GM12878 (cell line): Measurements from ENCODE around the gene SGTA. TPM values are rescaled to one million over a fixed set of nuclear protein-coding genes. Genes with fewer than 3 reads are reported as not detected.

Experiments used
- CREM ChIP-seq: IDR thresholded peaks from 2 replicates; pipeline ENCODE4 v1.6.1; 2014; ENCODE audit warnings: antibody characterized with exemption, low read depth
- ESRRA ChIP-seq: IDR thresholded peaks from 2 replicates; pipeline ENCODE4 v1.6.1; 2012; ENCODE audit warnings: mild to moderate bottlenecking, low read length, improper control_type of control experiment
- HDAC6 ChIP-seq: fragments of 200-600 bp; sonication (generic); IDR thresholded peaks from one replicate; pipeline ENCODE4 v1.8.0; 2017; ENCODE audit warnings: antibody characterized with exemption; ENCODE audit not compliant: unreplicated experiment
- KLF5 ChIP-seq: fragments of 450-650 bp; IDR thresholded peaks from 2 replicates; pipeline ENCODE4 v1.6.1; 2014; ENCODE audit warnings: mild to moderate bottlenecking; ENCODE audit not compliant: partially characterized antibody
- NFIC ChIP-seq: IDR thresholded peaks from 2 replicates; pipeline ENCODE4 v1.6.1; 2012; ENCODE audit warnings: low read depth, mild to moderate bottlenecking, inconsistent platforms, low read length, moderate library complexity
- PKNOX1 ChIP-seq: fragments of 450-650 bp; IDR thresholded peaks from 2 replicates; pipeline ENCODE4 v1.6.1; 2016; ENCODE audit warnings: mild to moderate bottlenecking
- RB1 ChIP-seq: fragments of 450-650 bp; formaldehyde crosslinking; IDR thresholded peaks from 2 replicates; pipeline ENCODE4 v1.6.1; 2017; ENCODE audit warnings: mild to moderate bottlenecking, borderline replicate concordance
- RBBP5 ChIP-seq: fragments of 200-600 bp; sonication (generic); conservative IDR thresholded peaks from 2 replicates; pipeline ENCODE4 v1.6.1; 2016
- RFX5 ChIP-seq: IDR thresholded peaks from 2 replicates; pipeline ENCODE4 v1.6.1; 2011; ENCODE audit warnings: low read depth, low read length, improper control_type of control experiment
- SMC3 ChIP-seq: IDR thresholded peaks from 2 replicates; pipeline ENCODE4 v1.6.1; 2011; ENCODE audit warnings: low read length, improper control_type of control experiment, borderline replicate concordance
- SP1 ChIP-seq: IDR thresholded peaks from one replicate; pipeline ENCODE4 v1.6.1; 2011; ENCODE audit warnings: low read depth, low read length
- SPI1 ChIP-seq: IDR thresholded peaks from 2 replicates; pipeline ENCODE4 v1.6.1; 2011; ENCODE audit warnings: low read depth, mild to moderate bottlenecking, low read length, moderate library complexity, borderline replicate concordance; ENCODE audit not compliant: insufficient read depth
- SUZ12 ChIP-seq: fragments of 200-600 bp; sonication (generic); IDR thresholded peaks from one replicate; pipeline ENCODE4 v1.6.1; 2018; ENCODE audit warnings: antibody characterized with exemption, mild to moderate bottlenecking; ENCODE audit not compliant: unreplicated experiment
- polyA plus RNA-seq, 11 experiments: library from polyadenylated mRNA; depleted of rRNA in 4 of 11; unstranded in 6 of 11; stranded (reverse) in 5 of 11; fragments of >200 nt; fragmentation: Nextera tagmentation in 4 of 11; fragmentation: Illumina TruSeq in 1 of 11; extraction: Ambion mirVana in 4 of 11; extraction: Trizol in 1 of 11; gene quantifications; 1 replicate in 1 of 11; 2 replicates in 10 of 11; pipeline versions ENCODE4 v1.2.1 to v1.2.3, GENCODE V29; 2011 to 2016; ENCODE audit warnings: inconsistent platforms in 2 of 11, missing spikeins in 2 of 11, low read depth in 1 of 11
- total RNA-seq, 4 experiments: library from RNA; depleted of rRNA in 3 of 4; stranded (reverse); fragments of >200 nt in 3 of 4; fragmentation: Illumina TruSeq in 1 of 4; extraction: Trizol in 1 of 4; gene quantifications; 2 replicates each; pipeline versions ENCODE4 v1.2.1 to v1.2.3, GENCODE V29; 2013 to 2021
- TF ChIP-seq, protein P1 (sequence below): fragments of 450-650 bp; IDR thresholded peaks from 2 replicates; pipeline ENCODE4 v1.6.1; 2017; ENCODE audit warnings: mild to moderate bottlenecking
- TF ChIP-seq, protein P2 (sequence below): IDR thresholded peaks from 2 replicates; pipeline ENCODE4 v1.6.1; 2011; ENCODE audit warnings: low read depth, mild to moderate bottlenecking, low read length, moderate library complexity, borderline replicate concordance; ENCODE audit errors: extremely low read depth
- TF ChIP-seq, protein P3 (sequence below): IDR thresholded peaks from 2 replicates; pipeline ENCODE4 v1.6.1; 2012; ENCODE audit warnings: low read depth, low read length, improper control_type of control experiment
- TF ChIP-seq, protein P4 (sequence below): fragments of 450-650 bp; formaldehyde crosslinking; IDR thresholded peaks from 2 replicates; pipeline ENCODE4 v1.5.0; 2022; ENCODE audit warnings: mild to moderate bottlenecking, missing genetic modification characterization
- TF ChIP-seq, protein P5 (sequence below): IDR thresholded peaks from 2 replicates; pipeline ENCODE4 v1.6.1; 2011; ENCODE audit warnings: borderline replicate concordance, low read depth, mild to moderate bottlenecking, moderate library complexity, mixed read lengths, low read length; ENCODE audit not compliant: insufficient read depth; ENCODE audit errors: extremely low read length

Gene SGTA
- total and polyA plus RNA-seq, 10 of the 15 experiments (the other 5 are each of a cell fraction or from before 2014, with no cell fraction given) = 2.0 to 102 (median 48.2) TPM

GRCh38 chr19:2739602-2740313, 43.3 kb downstream of the SGTA start, which contains the start of gene SLC39A3 (continued):
- TF ChIP-seq SP1 = peak; percentile 96
- TF ChIP-seq RBBP5 = no peak
- TF ChIP-seq NFIC = no peak
- TF ChIP-seq ESRRA = peak; percentile 68; the same call in 1 of the 2 replicates
- TF ChIP-seq, protein P1, sequence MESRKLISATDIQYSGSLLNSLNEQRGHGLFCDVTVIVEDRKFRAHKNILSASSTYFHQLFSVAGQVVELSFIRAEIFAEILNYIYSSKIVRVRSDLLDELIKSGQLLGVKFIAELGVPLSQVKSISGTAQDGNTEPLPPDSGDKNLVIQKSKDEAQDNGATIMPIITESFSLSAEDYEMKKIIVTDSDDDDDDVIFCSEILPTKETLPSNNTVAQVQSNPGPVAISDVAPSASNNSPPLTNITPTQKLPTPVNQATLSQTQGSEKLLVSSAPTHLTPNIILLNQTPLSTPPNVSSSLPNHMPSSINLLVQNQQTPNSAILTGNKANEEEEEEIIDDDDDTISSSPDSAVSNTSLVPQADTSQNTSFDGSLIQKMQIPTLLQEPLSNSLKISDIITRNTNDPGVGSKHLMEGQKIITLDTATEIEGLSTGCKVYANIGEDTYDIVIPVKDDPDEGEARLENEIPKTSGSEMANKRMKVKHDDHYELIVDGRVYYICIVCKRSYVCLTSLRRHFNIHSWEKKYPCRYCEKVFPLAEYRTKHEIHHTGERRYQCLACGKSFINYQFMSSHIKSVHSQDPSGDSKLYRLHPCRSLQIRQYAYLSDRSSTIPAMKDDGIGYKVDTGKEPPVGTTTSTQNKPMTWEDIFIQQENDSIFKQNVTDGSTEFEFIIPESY = no peak
- TF ChIP-seq, protein P2, sequence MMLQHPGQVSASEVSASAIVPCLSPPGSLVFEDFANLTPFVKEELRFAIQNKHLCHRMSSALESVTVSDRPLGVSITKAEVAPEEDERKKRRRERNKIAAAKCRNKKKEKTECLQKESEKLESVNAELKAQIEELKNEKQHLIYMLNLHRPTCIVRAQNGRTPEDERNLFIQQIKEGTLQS = no peak
- TF ChIP-seq HDAC6 = no peak
- no peak for TF ChIP-seq SPI1
- peak; percentile 56 for TF ChIP-seq KLF5
- TF ChIP-seq, protein P3, sequence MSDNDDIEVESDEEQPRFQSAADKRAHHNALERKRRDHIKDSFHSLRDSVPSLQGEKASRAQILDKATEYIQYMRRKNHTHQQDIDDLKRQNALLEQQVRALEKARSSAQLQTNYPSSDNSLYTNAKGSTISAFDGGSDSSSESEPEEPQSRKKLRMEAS = peak; percentile 60
- 0 out of 2 replicates have a peak, but pooled peaks have one; percentile 52 for TF ChIP-seq CREM
- TF ChIP-seq RB1 = peak; percentile 81; the same call in 1 of the 2 replicates
- TF ChIP-seq RFX5 = no peak; the same call in 1 of the 2 replicates
- TF ChIP-seq SUZ12 = no peak
- TF ChIP-seq SMC3 = no peak
- peak; percentile 99 for TF ChIP-seq PKNOX1
- TF ChIP-seq, protein P4, sequence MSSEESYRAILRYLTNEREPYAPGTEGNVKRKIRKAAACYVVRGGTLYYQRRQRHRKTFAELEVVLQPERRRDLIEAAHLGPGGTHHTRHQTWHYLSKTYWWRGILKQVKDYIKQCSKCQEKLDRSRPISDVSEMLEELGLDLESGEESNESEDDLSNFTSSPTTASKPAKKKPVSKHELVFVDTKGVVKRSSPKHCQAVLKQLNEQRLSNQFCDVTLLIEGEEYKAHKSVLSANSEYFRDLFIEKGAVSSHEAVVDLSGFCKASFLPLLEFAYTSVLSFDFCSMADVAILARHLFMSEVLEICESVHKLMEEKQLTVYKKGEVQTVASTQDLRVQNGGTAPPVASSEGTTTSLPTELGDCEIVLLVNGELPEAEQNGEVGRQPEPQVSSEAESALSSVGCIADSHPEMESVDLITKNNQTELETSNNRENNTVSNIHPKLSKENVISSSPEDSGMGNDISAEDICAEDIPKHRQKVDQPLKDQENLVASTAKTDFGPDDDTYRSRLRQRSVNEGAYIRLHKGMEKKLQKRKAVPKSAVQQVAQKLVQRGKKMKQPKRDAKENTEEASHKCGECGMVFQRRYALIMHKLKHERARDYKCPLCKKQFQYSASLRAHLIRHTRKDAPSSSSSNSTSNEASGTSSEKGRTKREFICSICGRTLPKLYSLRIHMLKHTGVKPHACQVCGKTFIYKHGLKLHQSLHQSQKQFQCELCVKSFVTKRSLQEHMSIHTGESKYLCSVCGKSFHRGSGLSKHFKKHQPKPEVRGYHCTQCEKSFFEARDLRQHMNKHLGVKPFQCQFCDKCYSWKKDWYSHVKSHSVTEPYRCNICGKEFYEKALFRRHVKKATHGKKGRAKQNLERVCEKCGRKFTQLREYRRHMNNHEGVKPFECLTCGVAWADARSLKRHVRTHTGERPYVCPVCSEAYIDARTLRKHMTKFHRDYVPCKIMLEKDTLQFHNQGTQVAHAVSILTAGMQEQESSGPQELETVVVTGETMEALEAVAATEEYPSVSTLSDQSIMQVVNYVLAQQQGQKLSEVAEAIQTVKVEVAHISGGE (CRISPR knock-in tag) = peak; percentile 96
- TF ChIP-seq, protein P5, sequence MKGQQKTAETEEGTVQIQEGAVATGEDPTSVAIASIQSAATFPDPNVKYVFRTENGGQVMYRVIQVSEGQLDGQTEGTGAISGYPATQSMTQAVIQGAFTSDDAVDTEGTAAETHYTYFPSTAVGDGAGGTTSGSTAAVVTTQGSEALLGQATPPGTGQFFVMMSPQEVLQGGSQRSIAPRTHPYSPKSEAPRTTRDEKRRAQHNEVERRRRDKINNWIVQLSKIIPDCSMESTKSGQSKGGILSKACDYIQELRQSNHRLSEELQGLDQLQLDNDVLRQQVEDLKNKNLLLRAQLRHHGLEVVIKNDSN = peak; percentile 41
